ENCODE results near the gene OTX2.

OTX2 gene

DNA sequence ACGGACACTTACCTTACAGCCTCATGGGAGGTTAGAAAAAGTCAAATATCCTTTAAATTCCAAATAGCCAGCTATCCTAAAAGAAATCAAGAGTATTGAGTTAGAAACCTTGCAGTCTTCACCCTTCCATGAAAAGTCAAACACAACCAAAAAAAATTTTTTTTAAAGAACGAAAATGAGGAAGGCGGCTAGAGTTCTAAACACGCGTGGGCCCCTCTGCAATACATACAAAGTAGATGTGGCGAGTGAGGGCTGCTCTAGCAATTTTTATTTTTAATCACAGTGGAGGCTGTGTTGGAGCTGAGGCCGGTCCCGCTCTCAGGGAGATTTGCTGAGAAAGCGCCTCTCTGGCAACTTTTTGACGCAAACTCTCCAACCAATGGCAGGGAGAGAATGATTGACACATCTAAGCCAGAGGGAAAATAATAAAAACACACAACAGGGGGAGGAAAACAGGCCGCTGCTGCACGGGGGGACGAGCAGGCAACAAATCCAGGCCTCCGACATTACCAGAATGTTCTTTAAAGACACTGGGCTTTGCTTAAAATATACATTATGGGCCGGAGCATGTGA is at the start of gene OTX2:
TSS of gene OTX2 (minus strand) at position 333 of the 573 bp plus-strand sequence. CDS start 5,023 bp downstream, outside the sequence.
- no peak for DNase-seq

- DNase-seq = no peak
Observed at GRCh38 chr14:56858422-56858821, 48.1 kb upstream of the OTX2 start.

DNA sequence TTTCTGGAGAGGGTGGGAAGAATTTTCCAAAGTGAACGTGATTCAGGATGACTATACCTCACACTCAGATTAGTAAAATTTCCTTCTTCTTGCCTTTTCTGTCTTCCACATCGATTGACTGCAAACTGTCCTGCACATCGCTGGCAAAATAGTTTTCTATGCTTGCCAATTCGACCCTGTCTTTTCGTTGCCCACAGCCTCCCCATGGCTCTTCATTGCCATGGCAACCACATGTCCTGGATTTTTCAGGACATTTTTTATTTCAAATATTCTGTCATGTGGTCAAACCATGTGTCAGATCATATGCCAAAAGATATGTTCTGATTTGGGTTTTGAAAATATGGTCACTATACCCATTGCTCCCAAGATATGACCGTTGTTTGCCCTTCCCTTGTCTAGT is 46.9 kb upstream of the OTX2 start:
- no peak for DNase-seq

DNA sequence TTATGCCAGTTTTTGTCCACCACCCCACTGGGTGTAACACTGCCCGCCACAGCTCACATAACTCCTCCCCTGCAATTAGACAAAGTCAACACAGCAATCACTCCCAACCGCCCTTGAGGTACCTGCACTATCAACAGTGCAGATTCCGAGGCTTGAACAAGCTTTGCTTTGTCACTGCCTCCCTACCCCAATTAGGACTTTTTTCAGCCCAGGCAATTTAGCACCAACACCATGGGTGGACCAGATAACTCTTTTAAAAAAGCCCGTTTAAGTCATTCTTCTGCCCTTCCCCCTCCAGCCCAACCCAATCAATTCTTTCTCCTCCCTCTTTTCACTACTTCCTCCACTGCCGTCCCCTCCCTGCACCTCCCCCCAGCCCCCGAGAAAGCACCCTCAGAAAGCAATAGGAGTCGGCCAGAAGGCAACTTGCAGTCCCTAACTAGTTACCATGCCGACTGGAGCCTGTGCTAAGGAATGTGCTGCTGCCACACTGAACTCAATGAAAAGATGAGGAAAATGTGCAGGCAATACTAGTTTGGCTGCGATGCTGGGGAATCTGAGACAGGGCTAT is 45.7 kb upstream of the OTX2 start:
- DNase-seq = no peak

GRCh38 chr14:56854325-56854724 is 44.0 kb upstream of the OTX2 start:
- DNase-seq = no peak

DNA sequence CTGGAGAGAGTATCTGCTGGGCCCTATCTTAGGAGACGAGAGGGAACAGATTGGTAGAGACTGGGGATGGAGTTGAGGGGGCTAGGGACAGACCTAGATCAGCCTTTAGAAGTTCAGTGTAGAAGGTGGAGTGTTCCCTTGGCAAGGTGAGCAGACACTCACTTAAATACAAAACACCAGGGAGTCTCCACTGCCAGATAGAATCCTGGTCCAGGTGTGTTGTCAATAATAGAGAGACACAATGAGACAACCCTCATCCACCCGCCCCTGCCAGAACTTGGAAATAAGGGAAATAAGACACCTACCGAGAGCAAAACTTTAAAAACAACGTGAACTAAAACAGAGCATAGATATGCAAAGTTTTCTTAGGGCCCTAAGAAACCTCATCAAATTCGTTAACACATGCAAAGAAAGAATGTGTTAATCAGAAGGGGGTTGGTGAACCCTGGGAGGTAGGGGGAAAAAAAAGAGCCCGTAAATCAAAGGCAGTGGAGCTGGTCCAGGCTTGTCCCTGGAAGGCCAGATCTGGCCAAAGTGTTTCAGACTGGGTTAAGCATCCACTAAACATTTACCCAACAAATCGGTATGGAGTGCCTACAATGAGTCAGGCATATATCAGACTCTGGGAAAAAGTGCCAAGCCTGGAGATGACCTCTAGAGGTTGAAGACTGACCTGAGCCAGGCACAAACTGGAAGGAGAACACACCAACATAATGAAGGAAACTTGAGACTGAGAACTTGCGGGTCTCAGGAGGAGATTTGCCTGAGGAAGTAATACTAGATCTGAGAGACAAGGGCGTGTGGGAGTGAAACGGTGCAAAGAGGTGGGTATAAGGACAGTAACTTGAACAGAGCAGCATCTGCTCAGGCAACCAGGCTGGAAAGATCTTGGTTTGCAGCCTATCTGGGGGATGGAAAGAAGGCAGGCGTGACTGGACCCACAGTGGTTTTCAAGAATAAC is 37.0 kb upstream of the OTX2 start:
- no peak for DNase-seq

GRCh38 chr14:56844406-56845002 is 34.2 kb upstream of the OTX2 start:
- DNase-seq = peak; percentile 30

GRCh38 chr14:56841611-56842010 is 31.3 kb upstream of the OTX2 start:
- DNase-seq = no peak

DNA sequence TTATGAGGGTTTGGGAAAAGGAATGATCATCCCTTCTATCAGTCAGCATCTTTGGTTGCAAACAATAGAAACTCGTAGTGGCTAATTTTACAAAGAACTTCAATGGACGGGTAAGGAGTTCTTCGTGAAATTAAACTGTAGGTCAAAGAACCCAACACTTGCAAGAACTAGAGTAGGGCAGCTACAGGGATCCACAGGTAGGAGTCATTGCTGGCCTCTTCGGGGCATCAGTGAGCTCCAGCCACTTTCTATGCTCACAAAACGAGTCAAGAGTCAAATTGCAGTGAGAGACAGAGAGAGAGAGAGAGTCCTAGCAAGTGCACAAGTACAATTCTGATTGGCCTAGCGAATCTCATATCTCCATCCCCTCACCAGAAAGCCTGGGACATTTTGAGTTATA is 29.9 kb upstream of the OTX2 start:
- no peak for DNase-seq

DNA sequence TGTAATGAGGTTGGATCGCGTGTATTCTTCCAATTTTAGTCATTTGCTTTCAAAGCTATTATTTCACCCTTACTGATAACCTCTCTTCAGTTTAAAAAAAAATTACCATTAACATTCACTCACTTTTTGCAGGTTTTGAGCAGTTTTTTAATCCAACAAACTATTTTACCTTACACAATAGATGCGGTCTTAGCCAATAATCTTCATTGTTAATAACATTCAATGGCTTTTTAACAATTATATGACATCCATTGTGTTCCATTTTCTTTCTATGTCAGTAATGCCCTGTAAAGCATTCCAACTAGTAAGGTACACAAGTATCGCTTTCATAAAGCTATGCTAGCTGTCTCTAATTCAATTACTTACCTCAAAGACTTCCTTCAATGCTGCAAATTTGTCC is 18.9 kb upstream of the OTX2 start:
- DNase-seq = no peak

DNA sequence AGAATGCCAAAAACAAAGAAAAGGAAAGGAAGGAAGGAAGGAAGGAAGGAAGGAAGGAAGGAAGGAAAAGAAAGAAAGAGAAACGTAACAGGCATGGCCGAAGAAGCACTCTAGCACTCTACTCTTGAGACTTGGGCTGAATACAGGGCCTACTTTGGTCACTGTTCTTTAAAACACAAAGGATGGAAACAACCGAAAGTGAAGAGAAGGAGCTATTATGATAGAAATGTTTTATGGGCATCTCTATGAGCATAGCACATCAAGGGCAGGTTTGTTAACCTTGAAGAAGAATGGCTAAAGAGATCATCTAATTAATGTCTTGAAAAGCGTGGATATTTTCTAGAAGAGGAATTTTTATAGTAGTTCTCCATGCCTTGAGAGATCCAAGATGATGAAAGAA is 15.9 kb upstream of the OTX2 start:
- DNase-seq = no peak

DNA sequence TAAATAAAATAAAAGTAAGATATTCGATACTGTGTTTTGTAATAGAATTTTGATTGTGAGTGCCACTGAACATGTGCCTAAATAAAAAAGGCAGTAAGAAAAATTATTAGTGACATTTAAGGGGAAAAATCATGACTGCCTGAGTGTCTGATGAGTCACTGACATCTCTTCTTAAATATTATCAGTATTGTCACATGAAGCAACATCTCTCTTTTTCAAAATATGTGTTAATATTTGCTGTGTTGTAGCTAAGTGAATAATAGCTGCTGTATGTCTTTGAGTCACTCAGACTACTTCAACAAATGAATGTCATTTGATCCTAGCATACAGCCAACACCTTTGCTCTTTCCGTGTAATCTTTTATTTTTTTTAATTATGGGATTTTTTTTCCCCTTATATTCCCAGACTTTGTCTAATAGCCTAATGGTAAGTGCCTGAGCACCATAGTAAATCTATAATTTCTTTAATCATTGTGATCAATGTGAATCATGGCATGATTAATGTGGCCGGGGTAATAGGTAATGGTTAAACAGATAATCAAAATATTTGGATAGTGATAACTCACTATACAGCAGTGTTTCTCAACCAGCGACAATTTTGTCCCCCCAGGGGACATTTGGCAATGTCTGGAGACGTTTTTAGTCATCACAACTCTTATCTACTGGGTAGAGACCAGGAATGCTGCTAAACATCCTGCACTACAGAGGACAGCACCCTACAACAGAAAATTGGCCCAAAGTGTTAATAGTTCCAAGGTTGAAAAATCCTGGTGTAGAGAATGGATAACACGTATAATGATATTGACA is 11.7 kb upstream of the OTX2 start:
- no peak for DNase-seq

- no peak for DNase-seq
Observed at GRCh38 chr14:56821177-56821576, 10.9 kb upstream of the OTX2 start.

DNA sequence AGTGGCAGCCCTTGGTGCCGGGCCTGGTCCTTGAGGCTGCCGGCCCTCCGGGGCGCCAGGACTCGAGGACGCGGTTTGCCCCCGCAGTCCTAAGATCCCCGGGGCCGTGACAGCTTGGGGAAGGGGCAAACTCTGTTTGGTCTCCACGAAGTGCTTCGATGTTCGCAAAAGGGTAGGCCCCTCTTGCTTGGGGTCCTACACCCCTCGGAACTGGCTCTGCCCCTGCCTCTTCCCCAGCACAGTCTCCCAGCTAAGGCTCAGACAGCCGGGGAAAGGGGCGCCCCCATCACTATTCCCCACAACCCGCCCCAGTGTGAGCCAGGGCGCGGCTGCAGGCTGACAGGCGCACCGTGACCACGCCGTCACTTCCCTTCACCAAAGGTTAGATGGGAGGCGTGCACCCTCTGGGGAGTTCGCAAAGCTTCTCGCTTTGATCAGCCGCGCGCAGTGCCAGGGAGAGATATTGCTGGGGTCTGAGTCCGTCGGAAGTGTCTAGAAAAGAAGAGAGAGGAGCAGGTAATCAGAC is 7.2 kb upstream of the OTX2 start:
- no peak for DNase-seq

- DNase-seq = no peak
Observed at GRCh38 chr14:56816574-56817391, 6.5 kb upstream of the OTX2 start.

DNA sequence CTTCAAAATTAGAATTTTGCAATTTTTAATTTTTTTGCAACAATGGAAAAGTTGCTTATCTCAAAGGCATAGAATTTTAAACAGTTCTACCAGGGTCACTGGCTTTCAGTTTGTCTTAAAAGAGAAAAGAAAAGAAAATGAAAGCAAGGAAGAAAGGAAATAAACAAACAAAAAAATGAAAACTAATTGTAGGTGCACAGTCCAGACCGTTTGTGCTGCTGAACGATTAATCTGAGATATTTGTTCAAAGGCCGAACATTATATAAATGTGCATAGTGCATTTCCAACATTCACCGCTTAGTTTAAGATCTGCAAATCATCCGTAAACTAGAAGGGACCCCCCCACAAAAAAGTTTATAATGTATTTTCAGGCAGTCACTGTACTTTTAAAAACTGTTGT is 5.5 kb upstream of the OTX2 start:
- DNase-seq = no peak

GRCh38 chr14:56814969-56815700 is 4.9 kb upstream of the OTX2 start:
- no peak for DNase-seq

- no peak for DNase-seq
Observed at GRCh38 chr14:56814519-56814959, 4.3 kb upstream of the OTX2 start.

DNA sequence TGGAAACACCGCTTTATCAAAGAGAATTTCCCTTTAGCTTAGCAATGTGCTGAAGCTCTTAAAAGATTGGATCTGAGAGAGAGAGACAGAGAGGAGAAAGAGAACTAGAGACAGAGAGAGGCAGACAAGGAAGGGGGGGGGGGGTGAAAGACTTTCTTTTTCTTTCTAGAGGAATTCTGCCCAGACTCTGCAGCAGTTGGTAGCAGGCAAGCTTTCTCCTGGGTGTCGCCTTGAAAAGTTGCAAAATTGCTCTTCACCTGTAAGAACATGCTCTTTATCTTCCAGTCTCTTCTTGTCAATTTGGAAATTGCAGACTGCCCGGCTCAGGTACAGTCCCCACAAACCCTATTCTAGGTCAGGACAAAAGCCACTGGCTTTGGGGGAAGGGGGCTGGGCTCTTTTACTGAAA is 2.9 kb upstream of the OTX2 start:
- no peak for DNase-seq

DNA sequence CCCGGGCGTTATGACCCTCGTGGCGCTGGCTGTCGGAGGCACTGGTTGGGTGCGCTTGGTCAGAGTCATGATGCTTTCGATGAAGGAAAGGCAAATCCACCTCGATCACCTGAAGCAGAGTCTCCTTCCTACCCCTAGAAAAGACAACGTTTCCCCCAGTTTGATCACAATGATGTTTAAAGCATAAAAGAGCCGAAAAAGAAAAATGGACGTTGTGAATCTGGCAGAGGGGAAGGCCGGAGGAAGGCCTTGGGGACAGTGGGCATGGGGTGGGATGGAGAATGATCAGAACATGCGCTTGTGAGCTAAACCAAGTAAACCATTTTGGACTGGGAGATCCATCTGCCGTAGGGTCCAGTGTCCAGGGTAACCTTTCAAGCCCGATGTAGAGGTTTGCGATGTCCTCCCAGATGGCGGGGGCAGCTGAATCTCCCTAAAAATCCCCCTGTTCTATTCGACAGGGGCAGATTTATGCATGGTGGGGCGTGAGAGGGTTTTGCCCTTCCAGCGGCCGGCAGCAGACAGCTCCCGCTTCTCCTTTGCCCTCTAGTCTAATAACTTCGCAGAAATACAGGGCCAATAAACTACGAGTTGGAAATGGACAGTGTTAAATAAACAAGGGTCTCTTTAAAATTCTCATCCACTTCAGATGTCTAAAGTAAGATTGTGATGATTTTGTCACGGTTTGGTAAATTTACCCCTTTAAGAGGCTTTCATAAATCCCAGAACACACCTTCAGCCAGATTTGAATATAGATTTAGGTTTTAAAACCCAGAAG is 2.3 kb upstream of the OTX2 start:
- no peak for DNase-seq

Data from DMS79 (cell line).